Measurements from ENCODE around the gene THOC2. TPM values are rescaled to one million over a fixed set of nuclear protein-coding genes. Genes with fewer than 3 reads are reported as not detected.

THOC2 gene
- total RNA-seq, 4 donors from 2014 or later = 84.5 to 139 (median 123) TPM

GRCh38 chrX:123753656-123754350 lies 21.0 kb upstream of the THOC2 start:
- ATAC-seq = no peak
- 83 to 87% methylated on average over 3 to 6 of the region's 8 CpGs for WGBS, 2 donors (ENCODE audit: low coverage in 1 of 2)
- no peak for TF ChIP-seq POLR2A (IDR thresholded peaks at IDR 0.05)
- Histone ChIP-seq H3K9me3 (no peaks in the 10 kb centered on the region), H3K4me1 (peaks cover 0 to 20% (median 0%) of the 10 kb centered on the region in 3 donors), H3K36me3 (no peaks in the 10 kb centered on the region), H3K27ac (no peak overlapping the region), H3K27me3 (no peaks in the 10 kb centered on the region), H3K4me3 (no peak overlapping the region)

GRCh38 chrX:123749643-123750042 lies 16.8 kb upstream of the THOC2 start:
- Histone ChIP-seq H3K36me3 (no peaks in the 10 kb centered on the region), H3K4me1 (no peaks in the 10 kb centered on the region), H3K9me3 (no peaks in the 10 kb centered on the region), H3K27me3 (no peaks in the 10 kb centered on the region), H3K27ac (peak overlapping the region; percentile 61 to 80 (median 70)), H3K4me3 (no peak overlapping the region)
- WGBS, 2 donors (ENCODE audit: low coverage in 1 of 2) = 56 to 65% methylated on average over 2 of the region's 2 CpGs
- peak; percentile 69 for ATAC-seq
- TF ChIP-seq CTCF (IDR thresholded peaks at IDR 0.05) (no peak), POLR2AphosphoS5 (IDR thresholded peaks at IDR 0.05) (no peak), EP300 (IDR thresholded peaks at IDR 0.05) (no peak), POLR2A (IDR thresholded peaks at IDR 0.05) (no peak)

GRCh38 chrX:123745511-123745910 lies 12.7 kb upstream of the THOC2 start:
- Histone ChIP-seq H3K4me3 (no peak overlapping the region), H3K36me3 (no peaks in the 10 kb centered on the region), H3K9me3 (no peaks in the 10 kb centered on the region), H3K27ac (peak overlapping the region; percentile 23 to 61 (median 54)), H3K4me1 (no peaks in the 10 kb centered on the region), H3K27me3 (no peaks in the 10 kb centered on the region)
- no peak for TF ChIP-seq EP300 (IDR thresholded peaks at IDR 0.05)
- no peak for TF ChIP-seq POLR2AphosphoS5 (IDR thresholded peaks at IDR 0.05)
- TF ChIP-seq CTCF (IDR thresholded peaks at IDR 0.05) = no peak
- WGBS, 2 donors (ENCODE audit: low coverage in 1 of 2) = 94% methylated on average over 3 of the region's 3 CpGs; no CpG with 5 or more reads in 1 of the 2 donors
- no peak for ATAC-seq

GRCh38 chrX:123743312-123743711 lies 10.5 kb upstream of the THOC2 start:
- WGBS, 2 donors (ENCODE audit: low coverage in 1 of 2) = 71% methylated on average over 1 of the region's 1 CpG; no CpG with 5 or more reads in 1 of the 2 donors
- no peaks in the 10 kb centered on the region for H3K36me3 ChIP-seq
- TF ChIP-seq POLR2A (IDR thresholded peaks at IDR 0.05) (no peak), CTCF (IDR thresholded peaks at IDR 0.05) (no peak), EP300 (IDR thresholded peaks at IDR 0.05) (no peak), POLR2AphosphoS5 (IDR thresholded peaks at IDR 0.05) (no peak)
- H3K27ac ChIP-seq = no peak overlapping the region
- H3K9me3 ChIP-seq = no peaks in the 10 kb centered on the region
- no peaks in the 10 kb centered on the region for H3K27me3 ChIP-seq
- no peaks in the 10 kb centered on the region for H3K4me1 ChIP-seq
- no peak for ATAC-seq
- no peak overlapping the region for H3K4me3 ChIP-seq

GRCh38 chrX:123742440-123742839 lies 9.6 kb upstream of the THOC2 start:
- Histone ChIP-seq H3K27me3 (no peaks in the 10 kb centered on the region), H3K4me1 (no peaks in the 10 kb centered on the region), H3K36me3 (no peaks in the 10 kb centered on the region), H3K4me3 (no peak overlapping the region), H3K27ac (no peak overlapping the region), H3K9me3 (no peaks in the 10 kb centered on the region)
- TF ChIP-seq POLR2A (IDR thresholded peaks at IDR 0.05) = no peak
- TF ChIP-seq POLR2AphosphoS5 (IDR thresholded peaks at IDR 0.05) = no peak
- no peak for TF ChIP-seq EP300 (IDR thresholded peaks at IDR 0.05)
- no peak for TF ChIP-seq CTCF (IDR thresholded peaks at IDR 0.05)
- WGBS, 2 donors (ENCODE audit: low coverage in 1 of 2) = 83 to 100% methylated on average over 1 of the region's 1 CpG
- ATAC-seq = no peak
